Calu3 (cell line): ENCODE data around the gene RASEF. TPM values are rescaled to one million over a fixed set of nuclear protein-coding genes. Genes with fewer than 3 reads are reported as not detected.

Source experiments
- BruUV-seq: library from RNA; stranded (reverse); fragments of 400-500 nt; replicated peaks from 2 replicates; lab custom pipeline; 2021; lab: Mats Ljungman, UMichigan
- CTCF ChIA-PET: fragments of 300-600 bp; sonication (Branson Sonifier 250); formaldehyde crosslinking; loops from one replicate; lab custom pipeline; 2022; ENCODE audit warnings: antibody characterized with exemption; lab: Charles Lee
- DNase-seq: peaks from one replicate; pipeline ENCODE4 v3.0.0; 2022
- H3K27ac Mint-ChIP-seq: one replicate; pipeline ENCODE4 v1.8.0; 2022; ENCODE audit warnings: mixed read lengths; ENCODE audit not compliant: unreplicated experiment
- H3K27me3 Mint-ChIP-seq: one replicate; pipeline ENCODE4 v1.8.0; 2022; ENCODE audit warnings: mixed read lengths; ENCODE audit not compliant: unreplicated experiment
- H3K36me3 Mint-ChIP-seq: one replicate; pipeline ENCODE4 v1.8.0; 2022; ENCODE audit warnings: mild to moderate bottlenecking, moderate library complexity, mixed read lengths; ENCODE audit not compliant: insufficient read depth, unreplicated experiment
- H3K4me1 Mint-ChIP-seq: one replicate; pipeline ENCODE4 v1.8.0; 2022; ENCODE audit warnings: mild to moderate bottlenecking, low read depth, mixed read lengths; ENCODE audit not compliant: unreplicated experiment
- H3K4me3 Mint-ChIP-seq: one replicate; pipeline ENCODE4 v1.8.0; 2022; ENCODE audit warnings: mild to moderate bottlenecking, low read depth, moderate library complexity, mixed read lengths; ENCODE audit not compliant: unreplicated experiment
- H3K9me3 Mint-ChIP-seq: one replicate; pipeline ENCODE4 v1.8.0; 2022; ENCODE audit warnings: low read depth, mixed read lengths; ENCODE audit not compliant: unreplicated experiment
- CTCF ChIP-seq: fragments of 200-600 bp; IDR thresholded peaks from one replicate; pipeline ENCODE4 v1.8.0; 2022; ENCODE audit warnings: antibody characterized with exemption; ENCODE audit not compliant: unreplicated experiment
- intact Hi-C: fragments of 100-400 bp; cut with micrococcal nuclease; formaldehyde crosslinking; loops from one replicate; pipeline ENCODE4 v1.10.0; 2022; ENCODE audit not compliant: unreplicated experiment
- total RNA-seq: library from RNA; stranded (reverse); gene quantifications from 2 replicates; pipeline ENCODE4 v1.2.3, GENCODE V29; 2022

The RASEF gene
- total RNA-seq, 1 experiment from 2014 or later, result 38.8 TPM

GRCh38 chr9:83030391-83031107, 32.4 kb downstream of the RASEF start:
- no peak for DNase-seq
- no TSS peak for BruUV-seq
- H3K27ac Mint-ChIP-seq, result peak overlapping the region; percentile 95
- H3K4me1 Mint-ChIP-seq, result peaks cover 69% of the 10 kb centered on the region
- no peak for TF ChIP-seq CTCF
- CTCF ChIA-PET, result no interaction called here
- H3K9me3 Mint-ChIP-seq, result no peaks in the 10 kb centered on the region
- H3K27me3 Mint-ChIP-seq, result no peaks in the 10 kb centered on the region
- intact Hi-C loops, result no loop called here
- peaks cover 24% of the 10 kb centered on the region for H3K36me3 Mint-ChIP-seq
- H3K4me3 Mint-ChIP-seq, result peak overlapping the region; percentile 42

- BruUV-seq, result TSS peak; percentile 80
- no peak for TF ChIP-seq CTCF
- Mint-ChIP-seq H3K4me3 (no peak overlapping the region), H3K9me3 (no peaks in the 10 kb centered on the region), H3K4me1 (peaks cover 73% of the 10 kb centered on the region), H3K36me3 (peaks cover 22% of the 10 kb centered on the region), H3K27ac (peak overlapping the region; percentile 95), H3K27me3 (no peaks in the 10 kb centered on the region)
- DNase-seq, result no peak
- intact Hi-C loops, result no loop called here
- CTCF ChIA-PET, result interaction anchor here (0.9 to 1.4 kb wide), 5 partner anchors 10 to 33 kb away, joined by 3 to 9 read pairs (median 3); partner anchors contain the start of gene RASEF
Observed at GRCh38 chr9:83029531-83030137, 33.3 kb downstream of the RASEF start.

- intact Hi-C loops, result loop anchor here (1.0 kb wide), 1 partner anchor 35 kb away; no protein-coding TSS in a partner anchor
- peak overlapping the region; percentile 14 for H3K4me3 Mint-ChIP-seq
- BruUV-seq, result no TSS peak
Observed at GRCh38 chr9:83027153-83027891, 35.6 kb downstream of the RASEF start.

More at GRCh38 chr9:83027153-83027891, 35.6 kb downstream of the RASEF start:
- no peaks in the 10 kb centered on the region for H3K27me3 Mint-ChIP-seq
- no peak for TF ChIP-seq CTCF
- peaks cover 26% of the 10 kb centered on the region for H3K36me3 Mint-ChIP-seq
- CTCF ChIA-PET, result interaction anchor here (0.5 to 1.4 kb wide), 2 partner anchors 21 to 91 kb away, joined by 3 to 5 read pairs; no protein-coding TSS in a partner anchor
- no peaks in the 10 kb centered on the region for H3K9me3 Mint-ChIP-seq
- H3K27ac Mint-ChIP-seq, result peak overlapping the region; percentile 95
- peaks cover 71% of the 10 kb centered on the region for H3K4me1 Mint-ChIP-seq
- no peak for DNase-seq
